ENCODE results near the gene VPS45.

VPS45 gene

DNA sequence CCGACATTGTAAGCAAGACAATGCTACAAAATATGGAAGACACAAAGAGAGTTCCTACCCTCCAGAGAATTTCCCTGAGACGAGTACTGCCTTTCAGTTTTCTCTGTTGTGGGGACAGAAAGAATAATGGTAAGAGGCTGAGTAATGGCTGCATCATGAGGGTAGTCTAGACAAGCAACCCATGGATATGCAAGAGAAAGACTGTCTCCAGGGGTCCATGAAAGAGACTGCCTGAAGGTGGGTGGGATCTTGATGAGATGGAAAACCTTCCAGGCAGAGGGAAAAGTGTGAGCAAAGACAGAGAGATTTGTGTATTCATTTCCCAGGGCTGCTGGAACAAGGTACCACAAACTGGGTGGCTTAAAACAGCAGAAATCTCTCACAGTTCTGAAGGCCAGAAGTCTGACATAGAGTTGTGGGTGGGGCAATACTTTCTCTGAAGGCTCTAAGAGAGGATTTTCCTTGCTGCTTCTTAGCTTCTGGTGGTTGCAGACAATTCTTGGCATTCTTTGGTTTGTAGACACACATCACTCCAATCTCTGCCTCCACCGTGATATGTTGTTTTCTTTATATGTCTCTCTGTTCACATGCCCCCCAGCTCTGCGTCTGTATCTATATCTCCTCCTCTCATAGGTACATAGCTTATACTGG, 126.9 kb downstream of the VPS45 start:
- DNase-seq (ENCODE audit: low spot score): no peak
